HepG2 (cell line): Measurements from ENCODE around the gene CBX5. TPM values are rescaled to one million over a fixed set of nuclear protein-coding genes. Genes with fewer than 3 reads are reported as not detected.
A peak's percentile ranks its signal among the peaks of the same experiment; 100 is the strongest.

Source experiments
- AHR ChIP-seq: IDR thresholded peaks from 2 replicates; pipeline ENCODE4 v1.6.1; 2018; ENCODE audit warnings: missing genetic modification reagents, missing compliant biosample characterization
- ARNT2 ChIP-seq: sonication (generic); formaldehyde crosslinking; IDR thresholded peaks from 2 replicates; pipeline ENCODE4 v1.8.0; 2022; ENCODE audit warnings: mild to moderate bottlenecking, low read depth, missing genetic modification reagents, moderate library complexity
- CEBPB ChIP-seq: IDR thresholded peaks from 2 replicates; pipeline ENCODE4 v1.6.1; 2011; ENCODE audit warnings: low read depth, low read length, improper control_type of control experiment, borderline replicate concordance
- FOSL2 ChIP-seq: sonication (generic); formaldehyde crosslinking; IDR thresholded peaks from 2 replicates; pipeline ENCODE4 v1.4.0; 2020; ENCODE audit warnings: missing genetic modification reagents
- FOXA1 ChIP-seq, 2 experiments: fragments of 450-650 bp in 1 of 2; sonication (generic) in 1 of 2; formaldehyde crosslinking in 1 of 2; IDR thresholded peaks; 2 replicates each; pipeline versions ENCODE4 v1.4.0 to v1.6.1; 2016 to 2020; ENCODE audit warnings: missing genetic modification reagents in 1 of 2
- HDAC2 ChIP-seq: sonication (generic); formaldehyde crosslinking; IDR thresholded peaks from 2 replicates; pipeline ENCODE4 v1.4.0; 2020; ENCODE audit warnings: missing genetic modification reagents
- HOXA3 ChIP-seq: sonication (generic); formaldehyde crosslinking; IDR thresholded peaks from 2 replicates; pipeline ENCODE4 v1.5.0; 2020; ENCODE audit warnings: missing genetic modification reagents
- ISL2 ChIP-seq: sonication (generic); formaldehyde crosslinking; IDR thresholded peaks from 2 replicates; pipeline ENCODE4 v1.5.0; 2020; ENCODE audit warnings: missing genetic modification reagents
- KLF11 ChIP-seq: IDR thresholded peaks from 2 replicates; pipeline ENCODE4 v1.6.1; 2016; ENCODE audit warnings: missing compliant biosample characterization
- NONO ChIP-seq, 2 experiments: fragments of 450-650 bp in 1 of 2; sonication (generic) in 1 of 2; formaldehyde crosslinking in 1 of 2; IDR thresholded peaks in 1 of 2; conservative IDR thresholded peaks in 1 of 2; 2 replicates each; pipeline versions ENCODE4 v1.6.1 to v1.8.0; 2017 to 2022; ENCODE audit warnings: mild to moderate bottlenecking in 1 of 2, missing genetic modification reagents in 1 of 2, moderate library complexity in 1 of 2
- NR2F2 ChIP-seq: IDR thresholded peaks from 2 replicates; pipeline ENCODE4 v1.6.1; 2012; ENCODE audit warnings: low read depth, inconsistent platforms, borderline replicate concordance
- NR2F6 ChIP-seq, 2 experiments: IDR thresholded peaks; 2 replicates each; pipeline ENCODE4 v1.6.1; 2016; ENCODE audit warnings: antibody characterized with exemption in 1 of 2, mild to moderate bottlenecking in 1 of 2
- PRPF4 ChIP-seq: fragments of 200-400 bp; formaldehyde crosslinking; IDR thresholded peaks from 2 replicates; pipeline ENCODE4 v1.6.1; 2016; ENCODE audit warnings: low read length, low read depth; ENCODE audit not compliant: poor library complexity, severe bottlenecking
- RAD51 ChIP-seq: fragments of 450-650 bp; IDR thresholded peaks from 2 replicates; pipeline ENCODE4 v1.6.1; 2016; ENCODE audit warnings: borderline replicate concordance
- RBFOX2 ChIP-seq: fragments of 200-400 bp; formaldehyde crosslinking; IDR thresholded peaks from 2 replicates; pipeline ENCODE4 v1.6.1; 2017; ENCODE audit warnings: low read depth, mild to moderate bottlenecking, low read length
- TARDBP ChIP-seq: sonication (generic); formaldehyde crosslinking; IDR thresholded peaks from 2 replicates; pipeline ENCODE4 v1.8.0; 2022; ENCODE audit warnings: mild to moderate bottlenecking, missing genetic modification reagents
- TEAD3 ChIP-seq: optimal IDR thresholded peaks from 2 replicates; pipeline ENCODE3; 2016; ENCODE audit warnings: borderline replicate concordance
- YEATS4 ChIP-seq: sonication (generic); formaldehyde crosslinking; IDR thresholded peaks from 2 replicates; pipeline ENCODE4 v1.4.0; 2020; ENCODE audit warnings: missing genetic modification reagents, borderline replicate concordance
- YY1 ChIP-seq: IDR thresholded peaks from 2 replicates; pipeline ENCODE4 v1.6.1; 2011; ENCODE audit warnings: low read length, low read depth, moderate library complexity, mild to moderate bottlenecking; ENCODE audit not compliant: insufficient read depth, insufficient replicate concordance
- ZNF350 ChIP-seq: sonication (generic); formaldehyde crosslinking; IDR thresholded peaks from 2 replicates; pipeline ENCODE4 v1.4.0; 2020; ENCODE audit warnings: mild to moderate bottlenecking, low read depth, missing genetic modification reagents, borderline replicate concordance
- ZNF552 ChIP-seq: sonication (generic); formaldehyde crosslinking; IDR thresholded peaks from 2 replicates; pipeline ENCODE4 v1.9.0; 2022; ENCODE audit warnings: missing genetic modification reagents, mild to moderate bottlenecking, borderline replicate concordance
- ZNF557 ChIP-seq: sonication (generic); formaldehyde crosslinking; IDR thresholded peaks from 2 replicates; pipeline ENCODE4 v1.4.0; 2020; ENCODE audit warnings: missing genetic modification reagents
- ZNF607 ChIP-seq: sonication (generic); formaldehyde crosslinking; IDR thresholded peaks from 2 replicates; pipeline ENCODE4 v1.5.1; 2020; ENCODE audit warnings: missing genetic modification reagents, mild to moderate bottlenecking, borderline replicate concordance
- ZNF614 ChIP-seq: IDR thresholded peaks from 2 replicates; pipeline ENCODE4 v1.6.1; 2018; ENCODE audit warnings: missing biosample characterization, missing genetic modification reagents, inconsistent platforms, borderline replicate concordance
- polyA plus RNA-seq, 8 experiments: library from polyadenylated mRNA; depleted of rRNA in 3 of 8; stranded (reverse) in 7 of 8; unstranded in 1 of 8; fragments of >200 nt; fragmentation: Illumina TruSeq in 4 of 8; extraction: Trizol in 4 of 8; gene quantifications; 2 replicates each; pipeline versions ENCODE4 v1.2.1 to v1.2.3, GENCODE V29; 2011 to 2016; ENCODE audit warnings: low read depth in 4 of 8, missing spikeins in 1 of 8, mixed read lengths in 1 of 8; ENCODE audit not compliant: insufficient read depth in 1 of 8
- total RNA-seq, 5 experiments: library from RNA; depleted of rRNA; stranded (reverse); fragments of >200 nt; fragmentation: Illumina TruSeq; extraction: Trizol; gene quantifications; 2 replicates each; pipeline ENCODE4 v1.2.3, GENCODE V29; 2016; ENCODE audit warnings: low read depth in 1 of 5
- TF ChIP-seq, protein P1 (sequence below): IDR thresholded peaks from 2 replicates; pipeline ENCODE4 v1.6.1; 2016; ENCODE audit warnings: low read depth, borderline replicate concordance
- TF ChIP-seq, protein P2 (sequence below): sonication (generic); formaldehyde crosslinking; IDR thresholded peaks from 2 replicates; pipeline ENCODE4 v1.8.0; 2022; ENCODE audit warnings: missing genetic modification reagents, mild to moderate bottlenecking, borderline replicate concordance
- TF ChIP-seq, protein P3 (sequence below): IDR thresholded peaks from 2 replicates; pipeline ENCODE4 v1.6.1; 2016; ENCODE audit warnings: missing compliant biosample characterization, missing genetic modification reagents, borderline replicate concordance
- TF ChIP-seq, protein P4 (sequence below): sonication (generic); formaldehyde crosslinking; IDR thresholded peaks from 2 replicates; pipeline ENCODE4 v1.5.0; 2020; ENCODE audit warnings: missing genetic modification reagents

Gene CBX5
- total and polyA plus RNA-seq, 2 of the 13 experiments (the other 11 are each of a cell fraction or from before 2014, with no cell fraction given) = 16.0 to 22.2 TPM

DNA sequence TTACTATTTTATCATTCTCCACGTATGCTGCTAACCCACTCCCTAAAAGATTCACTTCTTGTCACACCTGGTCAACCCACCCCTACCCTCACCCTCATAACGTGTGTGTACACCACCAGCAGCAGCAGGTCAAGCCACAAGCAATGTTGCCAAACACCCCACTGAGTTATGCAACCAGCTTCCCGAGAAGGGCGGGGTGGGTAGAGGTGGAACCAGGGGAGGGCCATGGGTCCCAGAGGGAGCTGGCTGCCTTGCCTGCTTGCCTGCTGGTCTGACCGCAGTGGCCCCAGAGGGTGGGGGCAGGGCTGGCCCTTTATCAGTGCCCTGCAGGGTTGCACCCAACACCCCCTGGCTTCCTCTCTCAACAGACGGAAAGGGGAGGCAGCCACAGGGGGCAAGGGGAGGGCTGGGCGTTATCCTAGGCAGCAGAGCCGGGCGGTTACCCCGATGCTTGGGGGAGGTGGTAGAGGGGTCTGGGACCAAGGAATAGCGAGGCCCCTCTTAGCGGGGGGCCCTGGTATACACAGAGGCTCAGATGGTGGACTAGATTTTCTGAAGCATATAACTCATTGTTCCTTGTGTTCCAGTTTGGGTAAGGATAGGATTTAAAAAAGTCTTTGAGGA lies 24.4 kb upstream of the CBX5 start (continued):
- TF ChIP-seq TEAD3 = peak; percentile 60
- TF ChIP-seq ARNT2 (CRISPR knock-in tag) = peak; percentile 48; the same call in 1 of the 2 replicates
- TF ChIP-seq ZNF614 (CRISPR knock-in tag) = peak; percentile 71; the same call in 1 of the 2 replicates
- TF ChIP-seq ZNF607 (CRISPR knock-in tag) = peak; percentile 40; the same call in 1 of the 2 replicates
- TF ChIP-seq ZNF552 (CRISPR knock-in tag) = peak; percentile 42; the same call in 1 of the 2 replicates
- no peak for TF ChIP-seq ZNF557 (CRISPR knock-in tag)
- TF ChIP-seq, protein P1, sequence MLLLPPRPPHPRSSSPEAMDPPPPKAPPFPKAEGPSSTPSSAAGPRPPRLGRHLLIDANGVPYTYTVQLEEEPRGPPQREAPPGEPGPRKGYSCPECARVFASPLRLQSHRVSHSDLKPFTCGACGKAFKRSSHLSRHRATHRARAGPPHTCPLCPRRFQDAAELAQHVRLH = peak; percentile 27; the same call in 1 of the 2 replicates
- TF ChIP-seq FOSL2 (CRISPR knock-in tag) = peak; percentile 59
- 0 out of 2 replicates have a peak, but pooled peaks have one; percentile 51 for TF ChIP-seq AHR (CRISPR knock-in tag)
- TF ChIP-seq, protein P2, sequence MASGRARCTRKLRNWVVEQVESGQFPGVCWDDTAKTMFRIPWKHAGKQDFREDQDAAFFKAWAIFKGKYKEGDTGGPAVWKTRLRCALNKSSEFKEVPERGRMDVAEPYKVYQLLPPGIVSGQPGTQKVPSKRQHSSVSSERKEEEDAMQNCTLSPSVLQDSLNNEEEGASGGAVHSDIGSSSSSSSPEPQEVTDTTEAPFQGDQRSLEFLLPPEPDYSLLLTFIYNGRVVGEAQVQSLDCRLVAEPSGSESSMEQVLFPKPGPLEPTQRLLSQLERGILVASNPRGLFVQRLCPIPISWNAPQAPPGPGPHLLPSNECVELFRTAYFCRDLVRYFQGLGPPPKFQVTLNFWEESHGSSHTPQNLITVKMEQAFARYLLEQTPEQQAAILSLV (CRISPR knock-in tag) = no peak
- TF ChIP-seq PRPF4 = peak; percentile 55
- peak; percentile 69; the same call in 1 of the 2 replicates for TF ChIP-seq HDAC2 (CRISPR knock-in tag)
- TF ChIP-seq NR2F2 = peak; percentile 35; the same call in 1 of the 2 replicates
- peak; percentile 52; the same call in 1 of the 2 replicates for TF ChIP-seq ISL2 (CRISPR knock-in tag)
- no peak; the same call in 1 of the 2 replicates for TF ChIP-seq KLF11
- peak; percentile 87 for TF ChIP-seq TARDBP (CRISPR knock-in tag)
- peak; percentile 99 for TF ChIP-seq CEBPB
- peak; percentile 72 for TF ChIP-seq HOXA3 (CRISPR knock-in tag)
- TF ChIP-seq, protein P3, sequence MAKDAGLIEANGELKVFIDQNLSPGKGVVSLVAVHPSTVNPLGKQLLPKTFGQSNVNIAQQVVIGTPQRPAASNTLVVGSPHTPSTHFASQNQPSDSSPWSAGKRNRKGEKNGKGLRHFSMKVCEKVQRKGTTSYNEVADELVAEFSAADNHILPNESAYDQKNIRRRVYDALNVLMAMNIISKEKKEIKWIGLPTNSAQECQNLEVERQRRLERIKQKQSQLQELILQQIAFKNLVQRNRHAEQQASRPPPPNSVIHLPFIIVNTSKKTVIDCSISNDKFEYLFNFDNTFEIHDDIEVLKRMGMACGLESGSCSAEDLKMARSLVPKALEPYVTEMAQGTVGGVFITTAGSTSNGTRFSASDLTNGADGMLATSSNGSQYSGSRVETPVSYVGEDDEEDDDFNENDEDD = peak; percentile 37; the same call in 1 of the 2 replicates
- TF ChIP-seq ZNF350 (CRISPR knock-in tag) = peak; percentile 79; the same call in 1 of the 2 replicates
- peak; percentile 20 for TF ChIP-seq YY1
- TF ChIP-seq, protein P4, sequence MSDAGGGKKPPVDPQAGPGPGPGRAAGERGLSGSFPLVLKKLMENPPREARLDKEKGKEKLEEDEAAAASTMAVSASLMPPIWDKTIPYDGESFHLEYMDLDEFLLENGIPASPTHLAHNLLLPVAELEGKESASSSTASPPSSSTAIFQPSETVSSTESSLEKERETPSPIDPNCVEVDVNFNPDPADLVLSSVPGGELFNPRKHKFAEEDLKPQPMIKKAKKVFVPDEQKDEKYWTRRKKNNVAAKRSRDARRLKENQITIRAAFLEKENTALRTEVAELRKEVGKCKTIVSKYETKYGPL (CRISPR knock-in tag) = peak; percentile 99
- peak; percentile 36; the same call in 1 of the 2 replicates for TF ChIP-seq YEATS4 (CRISPR knock-in tag)
- TF ChIP-seq NR2F6 (IDR thresholded peaks at IDR 0.05) = peak; percentile 72
- TF ChIP-seq NR2F6 (CRISPR knock-in tag; IDR thresholded peaks at IDR 0.05) = peak; percentile 93
- TF ChIP-seq RAD51 = no peak
- TF ChIP-seq RBFOX2 = peak; percentile 29; the same call in 1 of the 2 replicates
- TF ChIP-seq NONO (IDR thresholded peaks at IDR 0.05) = no peak
- peak; percentile 89 for TF ChIP-seq NONO (CRISPR knock-in tag; conservative IDR thresholded peaks at IDR 0.05)
- no peak for TF ChIP-seq FOXA1 (IDR thresholded peaks at IDR 0.05)
- peak; percentile 65 for TF ChIP-seq FOXA1 (CRISPR knock-in tag; IDR thresholded peaks at IDR 0.05)
